C4-2B (cell line): ENCODE measurements around the gene CTNNA3.

Experiments
- CTCF ChIP-seq: fragments of 450-650 bp; conservative IDR thresholded peaks from 2 replicates; pipeline ENCODE4 v1.5.1; 2017; ENCODE audit warnings: mild to moderate bottlenecking
- ZFX ChIP-seq: fragments of 450-650 bp; IDR thresholded peaks from 2 replicates; pipeline ENCODE4 v1.6.1; 2017

GRCh38 chr10:66162560-66163143, 1533.3 kb downstream of the CTNNA3 start:
- TF ChIP-seq CTCF (no peak), ZFX (no peak)
